Gastroesophageal sphincter (tissue), 3 donors: Measurements from ENCODE around the gene FIGLA.

Experiments
- CTCF ChIP-seq, 4 experiments: fragments of 200-600 bp in 2 of 4; fragments of 450-650 bp in 2 of 4; sonication (generic) in 1 of 4; IDR thresholded peaks; one replicate each; pipeline ENCODE4 v1.5.1; 2017 to 2019; ENCODE audit warnings: antibody characterized with exemption in 4 of 4, mild to moderate bottlenecking in 2 of 4, moderate library complexity in 2 of 4
- POLR2A ChIP-seq, 2 donors: fragments of 450-650 bp; IDR thresholded peaks; one replicate each; pipeline ENCODE4 v1.6.1; 2017; ENCODE audit warnings: antibody characterized with exemption in 2 of 2, mild to moderate bottlenecking in 2 of 2, moderate library complexity in 1 of 2
- POLR2AphosphoS5 ChIP-seq: sonication (generic); formaldehyde crosslinking; IDR thresholded peaks from one replicate; pipeline ENCODE4 v1.6.1; 2017; ENCODE audit warnings: antibody characterized with exemption

GRCh38 chr2:70746094-70746974 lies 44.1 kb downstream of the FIGLA start:
- no peak for TF ChIP-seq CTCF (IDR thresholded peaks at IDR 0.05)
- no peak for TF ChIP-seq POLR2AphosphoS5
- TF ChIP-seq POLR2A (IDR thresholded peaks at IDR 0.05), result no peak
